Left ventricle myocardium superior (tissue), 1 donor: Measurements from ENCODE around the gene DLX4. TPM values are rescaled to one million over a fixed set of nuclear protein-coding genes. Genes with fewer than 3 reads are reported as not detected.

Source experiments
- ATAC-seq: fragments of 200-7000 bp; cut with Tn5 transposase; one replicate; pipeline ENCODE4 v1.9.1; 2020; ENCODE audit warnings: mild to moderate bottlenecking, moderate library complexity
- DNase-seq: peaks from one replicate; pipeline ENCODE4 v3.0.0-alpha.2; 2020
- intact Hi-C: fragments of 100-400 bp; cut with micrococcal nuclease; formaldehyde crosslinking; loops from one replicate; pipeline ENCODE4 v1.11.0; 2022
- total RNA-seq: library from RNA; stranded (reverse); fragmentation: NEBNext Ultra II Directional; extraction: Animal tissue kit (Norgen Biotek cat#: 25700); gene quantifications from one replicate; pipeline ENCODE4 v1.2.1, GENCODE V29; 2021
- donor health status: DM: no; HTN: yes; CAD: no; lungs with severe emphysema.

The DLX4 gene
- total RNA-seq, 1 donor from 2014 or later = not detected

DNA sequence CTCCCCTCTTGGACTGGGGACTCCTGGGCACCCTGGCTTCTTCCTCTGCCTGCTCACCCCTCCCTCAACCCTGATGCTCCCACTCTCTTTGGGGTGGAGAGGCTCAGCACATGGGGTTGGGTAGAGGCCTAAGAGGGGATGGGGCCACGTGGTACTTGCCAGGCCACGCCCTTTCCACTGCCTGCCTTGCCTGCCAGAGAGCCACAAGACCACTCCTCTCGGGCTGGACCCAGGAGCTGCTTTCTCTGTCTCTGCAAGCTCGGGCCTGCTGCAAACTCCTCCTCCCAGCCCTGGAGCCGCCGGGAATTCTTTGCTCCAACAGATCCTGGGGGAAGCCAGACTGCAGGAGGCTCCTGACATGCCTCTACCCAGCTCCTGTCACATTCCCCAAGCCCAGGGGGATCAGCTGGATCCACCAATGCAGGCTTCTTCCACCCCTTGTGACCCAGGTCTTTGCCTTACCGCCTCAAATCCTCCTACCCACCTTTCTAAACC, 11.8 kb downstream of the DLX4 start:
- ATAC-seq (no peak), DNase-seq (no peak)
- intact Hi-C loops = no loop called here

DNA sequence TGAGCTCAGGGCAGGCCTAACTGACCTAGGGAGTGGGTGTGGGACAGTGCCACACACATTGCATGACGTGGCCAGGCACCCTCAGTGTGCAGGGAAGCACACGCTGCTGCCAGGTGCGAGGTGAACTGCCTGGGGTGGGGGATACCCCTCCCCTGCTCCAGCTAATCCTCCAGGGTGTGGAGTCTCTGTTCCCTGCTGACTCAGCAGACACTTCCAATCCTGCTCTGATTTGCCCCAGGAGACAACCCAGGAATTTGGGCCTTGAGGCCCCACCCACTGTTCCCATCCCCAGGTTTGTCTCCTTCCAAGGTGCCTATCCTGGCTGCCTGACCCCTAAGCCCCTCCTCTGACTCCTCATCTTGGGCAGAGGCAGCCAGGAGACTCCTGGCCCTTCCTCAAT, 15.3 kb downstream of the DLX4 start:
- intact Hi-C loops = no loop called here
- no peak for ATAC-seq
- DNase-seq = no peak

DNA sequence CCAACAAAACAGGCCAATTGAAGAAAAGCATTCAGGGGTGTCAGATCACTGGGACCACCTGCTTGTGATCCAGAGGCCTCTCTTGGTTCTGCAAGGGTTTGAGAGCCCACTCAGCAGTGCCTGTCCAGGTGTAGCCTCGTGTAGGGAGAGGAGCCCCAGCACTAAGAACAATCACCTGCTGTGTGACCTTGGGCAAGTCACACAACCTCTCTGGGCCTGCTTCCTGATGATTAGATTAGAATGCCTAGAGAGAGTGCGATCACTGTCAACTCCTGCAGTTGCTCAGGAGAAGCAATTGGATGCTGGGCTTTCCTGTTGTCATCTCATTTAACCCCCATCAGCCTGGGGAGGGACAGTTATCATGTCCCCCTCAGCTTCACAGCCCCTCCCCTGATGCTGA, 15.8 kb downstream of the DLX4 start:
- intact Hi-C loops = no loop called here
- no peak for DNase-seq
- ATAC-seq = no peak

DNA sequence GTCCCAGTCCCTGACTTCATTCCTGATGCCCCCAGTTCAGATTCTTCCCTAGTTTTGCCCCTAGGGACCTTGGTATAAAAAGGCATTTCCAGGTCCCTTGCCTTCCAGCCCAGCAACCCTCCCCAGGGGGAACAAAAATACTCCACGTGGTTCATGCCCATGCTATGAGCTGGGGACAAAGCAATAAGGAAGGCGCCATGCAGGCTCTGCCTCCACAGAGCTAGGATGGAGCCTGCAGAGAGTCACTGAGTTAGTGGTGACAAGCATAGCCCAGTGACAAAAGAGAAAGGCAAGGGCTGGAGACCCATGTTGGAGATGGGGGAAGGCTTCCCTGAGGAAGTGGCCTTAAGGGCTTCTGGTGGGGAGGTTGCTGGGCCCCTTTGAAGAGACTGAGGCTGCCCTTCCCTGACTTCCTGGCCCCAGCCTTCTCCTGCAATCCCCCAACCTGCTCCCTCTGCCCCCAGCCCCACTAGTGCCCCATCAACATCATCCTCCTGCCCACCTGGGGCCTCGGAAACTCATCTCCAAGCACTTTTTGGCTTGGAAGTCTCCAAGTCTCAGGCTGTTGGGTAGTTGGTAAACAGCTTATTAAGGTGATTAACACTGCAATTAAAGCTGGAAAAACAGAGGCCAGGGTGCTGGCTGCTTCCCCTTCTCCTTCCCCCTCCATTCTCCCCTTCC, 16.5 kb downstream of the DLX4 start:
- intact Hi-C loops = no loop called here
- DNase-seq (no peak), ATAC-seq (no peak)

DNA sequence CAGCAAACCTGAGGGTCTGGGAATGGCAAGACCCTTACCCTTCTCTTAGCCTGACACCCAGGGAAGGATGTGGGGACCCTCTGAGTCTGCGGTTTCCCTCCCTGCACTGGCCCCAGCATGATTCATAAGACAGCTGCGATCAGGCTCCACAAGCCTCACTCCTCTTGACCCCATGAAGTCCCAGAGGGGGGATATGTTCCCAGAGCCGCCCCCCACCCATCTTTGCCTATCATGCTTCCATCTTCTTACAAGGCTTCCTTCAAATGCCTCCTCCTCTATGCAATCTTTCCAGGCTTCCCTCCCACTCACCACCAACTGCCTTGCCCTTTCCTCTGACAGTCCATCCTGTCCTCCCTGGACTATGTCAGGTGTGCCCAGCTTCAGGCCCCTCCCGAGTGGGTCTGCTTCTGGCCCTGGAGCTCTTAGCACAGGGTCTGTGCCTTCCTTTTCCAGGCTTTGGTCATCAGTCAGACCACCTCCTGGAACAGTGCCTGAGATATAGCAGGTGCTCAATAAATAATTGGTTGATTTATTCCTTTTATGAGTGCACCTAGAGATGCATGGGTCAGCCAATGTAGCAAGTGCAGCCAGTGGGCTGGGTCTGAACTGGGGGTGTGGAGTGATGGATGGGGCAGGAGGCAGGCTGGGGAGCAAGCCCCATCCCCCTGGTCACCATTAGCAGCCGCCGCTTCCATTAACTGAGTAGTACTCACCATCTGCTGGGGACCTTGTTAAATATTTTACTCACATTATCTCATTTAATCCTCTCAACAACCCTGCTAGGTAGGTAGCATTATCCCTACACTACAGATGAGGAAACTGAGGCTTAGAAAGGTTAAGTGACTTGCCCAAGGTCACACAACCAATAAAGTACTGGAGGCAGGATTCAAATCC, 17.7 kb downstream of the DLX4 start:
- intact Hi-C loops = no loop called here
- DNase-seq (no peak), ATAC-seq (no peak)

- intact Hi-C loops = no loop called here
- ATAC-seq = no peak
- no peak for DNase-seq
Measured at GRCh38 chr17:49987290-49987585, 18.2 kb downstream of the DLX4 start.

DNA sequence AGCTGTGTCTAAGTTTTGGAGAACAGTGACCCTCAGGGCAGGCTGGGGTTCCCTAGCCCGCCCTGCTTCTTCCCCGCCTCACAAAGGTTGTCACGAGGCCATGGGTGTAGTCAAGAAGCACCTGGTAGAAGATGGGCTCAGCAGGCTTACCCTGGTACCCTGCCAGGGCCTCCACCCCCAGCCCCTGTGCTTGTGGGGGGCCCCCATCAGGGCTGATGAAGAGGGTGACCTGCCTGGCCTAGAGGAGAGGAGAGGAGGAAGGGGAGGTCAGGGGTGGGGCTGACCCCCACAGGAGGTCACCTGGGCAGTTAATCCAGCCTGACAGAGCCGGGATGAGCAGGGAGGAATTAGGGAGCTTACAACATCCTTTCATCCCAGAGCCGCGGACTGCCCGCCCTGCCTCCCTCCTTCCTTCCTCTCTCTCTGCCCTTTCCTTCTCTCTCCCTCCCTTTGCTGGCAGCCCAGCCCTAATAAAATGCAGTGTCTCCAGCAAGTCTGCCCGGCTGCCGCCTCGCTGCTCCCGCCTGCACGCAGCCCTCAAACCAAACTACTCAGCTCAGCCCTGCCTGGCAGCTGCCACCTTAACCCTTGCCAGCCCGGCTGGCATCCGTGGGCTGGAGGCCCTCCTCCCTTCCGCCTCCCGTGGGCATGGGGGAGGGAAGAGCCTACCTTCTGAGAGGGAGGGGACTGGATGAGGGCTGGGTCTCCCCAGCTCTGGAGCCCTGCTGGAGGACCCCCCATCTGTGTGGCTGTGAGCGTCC, 18.9 kb downstream of the DLX4 start:
- no peak for ATAC-seq
- intact Hi-C loops = no loop called here
- DNase-seq = no peak

- ATAC-seq = no peak
- no peak for DNase-seq
- intact Hi-C loops = no loop called here
Measured at GRCh38 chr17:49989518-49989880, 20.5 kb downstream of the DLX4 start.

- DNase-seq = no peak
- no peak for ATAC-seq
- intact Hi-C loops = no loop called here
Measured at GRCh38 chr17:49990331-49990730, 21.3 kb downstream of the DLX4 start.

DNA sequence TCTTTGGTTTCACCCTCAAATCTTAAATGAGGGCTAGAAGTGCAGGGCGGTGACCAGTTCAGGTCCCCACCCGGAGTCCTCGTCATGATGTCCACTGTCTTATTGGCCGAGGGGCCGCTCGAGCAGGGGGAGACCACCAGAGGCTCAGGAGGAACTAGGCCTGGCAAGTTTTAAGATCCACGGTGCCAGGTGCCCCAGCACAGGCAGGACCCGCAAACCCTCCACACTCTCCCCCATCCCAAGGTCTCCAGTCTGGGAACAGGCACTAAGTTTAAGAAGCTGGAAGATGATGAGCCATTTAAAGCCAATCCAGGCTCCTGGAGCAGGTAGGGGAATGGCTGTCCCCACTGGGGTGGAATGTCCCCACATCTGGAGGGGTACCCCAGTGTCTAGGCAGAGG, 21.9 kb downstream of the DLX4 start:
- no peak for ATAC-seq
- DNase-seq = no peak
- intact Hi-C loops = no loop called here

GRCh38 chr17:49991409-49991808, 22.4 kb downstream of the DLX4 start:
- no peak for ATAC-seq
- no peak for DNase-seq
- intact Hi-C loops = no loop called here

DNA sequence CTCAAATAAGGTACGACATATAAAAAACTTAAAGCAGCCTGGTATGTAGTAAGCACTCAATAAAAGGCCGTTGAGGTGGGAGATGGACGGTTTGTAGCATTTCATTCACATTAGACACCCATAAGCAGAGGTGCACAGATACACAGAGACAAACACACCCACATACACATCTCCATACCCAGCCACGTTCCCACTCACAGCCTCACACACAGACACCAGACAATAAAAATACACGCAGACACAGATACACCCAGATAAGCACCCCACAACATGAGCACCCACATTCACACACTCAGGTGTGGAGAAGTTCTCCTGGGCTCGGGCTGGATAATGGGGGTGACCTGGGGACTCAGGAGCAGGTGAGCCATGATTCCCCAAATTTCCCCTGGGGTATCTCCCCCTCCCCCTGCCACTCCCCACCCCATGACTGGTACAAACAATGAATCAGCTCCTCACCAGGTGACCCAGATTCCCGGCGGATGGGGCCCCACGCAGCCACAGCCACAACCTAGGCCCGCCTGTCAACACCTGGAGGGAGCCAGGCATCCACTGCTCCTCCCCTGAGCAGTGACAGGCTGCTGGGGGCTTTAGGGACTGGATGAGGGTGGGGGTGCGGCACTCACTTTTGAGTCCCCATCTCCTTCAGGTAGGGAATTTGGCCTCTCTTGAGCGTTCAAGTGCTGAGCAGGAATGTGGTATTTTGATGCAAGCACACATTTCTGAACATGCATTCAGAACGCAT, 23.4 kb downstream of the DLX4 start:
- DNase-seq = no peak
- no peak for ATAC-seq
- intact Hi-C loops = no loop called here

- intact Hi-C loops = no loop called here
- DNase-seq = no peak
- no peak for ATAC-seq
Measured at GRCh38 chr17:49992933-49993422, 24.0 kb downstream of the DLX4 start.

GRCh38 chr17:49993423-49994060, 24.6 kb downstream of the DLX4 start:
- intact Hi-C loops = no loop called here
- DNase-seq (no peak), ATAC-seq (peak; percentile 63)

GRCh38 chr17:49994085-49995054, 25.4 kb downstream of the DLX4 start:
- DNase-seq (no peak), ATAC-seq (no peak)
- intact Hi-C loops = loop anchor here (5.0 kb wide), 2 partner anchors 117 to 132 kb away; no protein-coding TSS in a partner anchor

GRCh38 chr17:49995055-49995738, 26.2 kb downstream of the DLX4 start, which contains the start of gene DLX3:
Gene DLX3, minus strand, starts transcription at chr17:49995224. Its CDS starts 226 bp downstream, at chr17:49994998.
- ATAC-seq (peak; percentile 69), DNase-seq (peak; percentile 82)
- intact Hi-C loops = loop anchor here (5.0 kb wide), 2 partner anchors 118 to 133 kb away; no protein-coding TSS in a partner anchor

- ATAC-seq = no peak
- intact Hi-C loops = loop anchor here (5.0 kb wide), 2 partner anchors 119 to 134 kb away; no protein-coding TSS in a partner anchor
- no peak for DNase-seq
Measured at GRCh38 chr17:49996121-49996494, 27.1 kb downstream of the DLX4 start.
